Measurements from ENCODE around the gene SGSH.

DNA sequence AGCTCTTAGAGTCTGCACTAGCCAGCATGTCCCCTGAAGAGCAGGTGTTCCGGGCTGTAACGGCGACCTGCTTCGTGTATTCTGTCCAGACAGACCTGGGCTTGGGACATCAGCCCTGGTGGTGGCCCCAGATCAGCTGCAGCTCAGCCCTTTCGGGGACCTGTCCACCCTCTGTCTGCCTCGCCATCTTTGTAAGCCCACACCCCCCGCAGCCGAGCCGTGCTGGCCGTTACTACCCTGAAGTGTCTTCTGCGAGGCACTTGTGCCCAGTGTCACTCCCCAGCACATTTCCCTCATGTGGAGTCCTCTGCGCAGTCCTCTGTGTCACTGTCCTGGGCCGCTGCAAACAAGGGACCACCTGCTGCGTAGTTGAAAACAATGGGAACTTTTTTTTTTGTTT is 39.9 kb downstream of the SGSH start:
- no peak for TF ChIP-seq PPARA (CRISPR knock-in tag; IDR thresholded peaks at IDR 0.05; ENCODE audit: borderline replicate concordance)
- TF ChIP-seq, protein P1, sequence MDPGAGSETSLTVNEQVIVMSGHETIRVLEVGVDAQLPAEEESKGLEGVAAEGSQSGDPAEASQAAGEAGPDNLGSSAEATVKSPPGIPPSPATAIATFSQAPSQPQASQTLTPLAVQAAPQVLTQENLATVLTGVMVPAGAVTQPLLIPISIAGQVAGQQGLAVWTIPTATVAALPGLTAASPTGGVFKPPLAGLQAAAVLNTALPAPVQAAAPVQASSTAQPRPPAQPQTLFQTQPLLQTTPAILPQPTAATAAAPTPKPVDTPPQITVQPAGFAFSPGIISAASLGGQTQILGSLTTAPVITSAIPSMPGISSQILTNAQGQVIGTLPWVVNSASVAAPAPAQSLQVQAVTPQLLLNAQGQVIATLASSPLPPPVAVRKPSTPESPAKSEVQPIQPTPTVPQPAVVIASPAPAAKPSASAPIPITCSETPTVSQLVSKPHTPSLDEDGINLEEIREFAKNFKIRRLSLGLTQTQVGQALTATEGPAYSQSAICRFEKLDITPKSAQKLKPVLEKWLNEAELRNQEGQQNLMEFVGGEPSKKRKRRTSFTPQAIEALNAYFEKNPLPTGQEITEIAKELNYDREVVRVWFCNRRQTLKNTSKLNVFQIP (CRISPR knock-in tag; IDR thresholded peaks at IDR 0.05; ENCODE audit: borderline replicate concordance, low read depth), result no peak

All from SK-N-SH treated with all-trans-retinoic acid at 6 μM for 48 hours (cell line).